HG03175 (cell line): Measurements from ENCODE around the gene GOLPH3L.
"Not testable (repeated sequence)": the region's sequence is repeated elsewhere in the genome, so short reads cannot be mapped to it uniquely, and the experiment has no call there.

Experiments
- ATAC-seq: cut with Tn5 transposase; IDR thresholded peaks from one replicate; pipeline ENCODE4 v1.9.1; 2021; ENCODE audit warnings: mild to moderate bottlenecking, moderate library complexity; ENCODE audit not compliant: unreplicated experiment

GOLPH3L gene

DNA sequence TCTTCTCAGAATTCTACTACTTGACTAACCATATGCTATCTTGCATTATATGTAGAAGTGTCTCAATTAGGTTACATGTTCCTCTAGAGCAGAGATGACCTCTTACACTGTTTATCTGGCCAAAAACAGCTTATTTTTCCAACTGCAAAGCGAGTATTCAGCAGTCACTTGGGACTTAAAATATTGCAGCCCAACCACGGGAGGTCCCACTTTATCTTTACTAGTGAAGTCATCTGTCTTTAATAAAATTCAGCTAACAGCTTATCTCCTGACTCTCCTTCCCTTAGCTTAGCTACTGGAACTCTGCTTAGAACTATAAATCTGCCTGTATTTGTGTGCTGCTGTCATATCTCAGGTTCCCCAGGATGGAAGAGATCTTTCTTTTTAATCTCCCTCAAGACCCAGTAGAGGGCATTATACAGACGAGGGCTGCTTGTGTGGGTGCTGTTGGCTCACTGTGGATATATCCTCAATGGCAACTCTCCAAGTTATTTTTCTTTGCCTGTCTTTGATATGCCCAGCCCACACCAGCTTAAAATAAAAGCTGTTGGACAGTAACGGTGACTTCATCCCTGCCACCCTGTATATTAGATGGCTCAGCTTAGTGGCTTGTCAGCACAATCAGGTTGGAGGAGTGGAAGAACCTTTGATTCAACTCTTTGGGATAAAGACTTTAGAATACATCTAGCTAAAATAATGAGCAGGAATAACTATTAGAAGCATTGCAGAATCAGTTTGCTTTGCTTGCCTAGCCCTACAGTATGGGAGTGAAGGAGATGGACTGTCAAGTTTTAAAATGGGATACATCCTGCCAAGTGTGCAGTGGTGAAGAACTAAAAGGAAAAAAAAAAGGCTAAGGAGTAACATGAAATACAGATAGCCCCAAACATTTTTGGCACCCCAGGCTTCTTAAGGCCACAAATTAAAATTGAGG, 77.1 kb downstream of the GOLPH3L start:
- ATAC-seq = no peak

DNA sequence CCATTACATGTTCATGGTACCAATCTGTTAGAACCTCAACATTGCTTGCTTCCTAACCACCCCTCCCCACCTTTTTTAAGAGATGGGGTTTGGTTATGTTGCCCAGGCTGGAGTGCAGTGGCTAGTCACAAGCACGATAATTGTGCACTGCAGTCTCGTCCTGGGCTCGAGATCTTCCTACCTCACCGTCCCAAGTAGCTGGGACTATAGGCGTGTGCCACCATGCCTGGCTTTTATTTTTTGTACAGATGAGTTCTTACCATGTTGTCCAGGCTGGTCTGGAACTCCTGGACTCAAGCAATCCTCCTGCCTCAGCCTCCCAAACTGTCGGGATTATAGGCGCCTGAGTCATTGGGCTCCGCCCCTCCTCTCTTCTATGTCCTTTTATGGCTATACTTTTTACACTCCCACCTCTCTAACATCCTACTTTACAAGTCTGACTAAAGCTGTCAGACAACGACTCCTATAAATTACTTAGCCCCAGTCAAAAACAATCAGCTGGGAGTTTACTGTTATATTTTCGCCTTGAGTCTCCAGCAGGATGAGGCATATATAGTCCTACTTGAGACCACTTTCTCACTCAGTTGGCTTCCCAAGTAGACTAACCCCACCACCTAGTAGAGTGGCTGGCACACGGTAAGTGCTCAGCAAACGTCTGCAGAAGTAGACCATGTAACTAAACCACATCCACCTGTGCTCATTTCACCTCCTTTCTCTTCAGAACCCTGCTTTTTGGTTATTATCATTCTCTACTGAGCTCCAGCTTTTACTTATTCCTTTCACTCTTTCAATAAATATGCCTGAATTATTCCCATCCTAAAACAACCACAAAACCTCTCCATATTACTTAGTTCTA, 81.4 kb downstream of the GOLPH3L start:
- no peak for ATAC-seq

DNA sequence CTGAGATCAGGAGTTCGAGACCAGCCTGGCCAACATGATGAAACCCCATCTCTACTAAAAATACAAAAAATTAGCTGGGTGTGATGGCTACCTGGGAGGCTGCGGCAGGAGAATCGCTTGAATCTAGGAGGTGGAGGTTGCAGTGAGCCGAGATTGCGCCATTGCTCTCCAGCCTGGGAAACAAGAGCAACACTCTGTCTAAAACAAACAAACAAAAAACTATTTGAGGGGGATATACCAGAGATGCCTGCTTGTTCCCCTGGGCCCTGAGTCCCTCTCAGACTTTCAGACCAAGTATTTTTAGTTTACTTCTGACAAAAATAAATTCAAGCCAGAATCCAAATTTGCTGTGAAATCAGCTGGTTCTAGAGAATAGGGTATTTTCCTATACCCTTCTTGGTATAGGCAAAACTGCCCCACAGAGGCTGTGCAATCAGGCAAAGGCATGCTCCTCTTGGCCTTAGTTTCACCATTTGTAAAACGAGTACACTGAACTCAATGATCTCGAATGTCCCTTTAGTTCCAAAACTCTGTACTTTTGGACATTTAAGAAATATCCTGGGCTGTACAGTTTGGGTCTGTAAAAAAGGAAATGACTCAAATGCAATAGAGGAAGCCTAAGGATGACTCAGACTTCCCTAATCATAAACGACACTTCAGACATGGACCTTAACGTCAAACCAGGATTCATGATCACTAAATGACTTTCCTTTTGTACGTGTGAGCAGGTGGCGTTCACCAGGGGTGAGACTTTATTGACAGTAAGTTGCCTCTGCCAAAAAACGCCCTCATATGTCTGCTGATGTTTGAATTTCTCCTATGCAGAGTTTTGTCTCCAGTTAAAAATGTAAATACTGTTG, 83.7 kb downstream of the GOLPH3L start:
- ATAC-seq = no peak

DNA sequence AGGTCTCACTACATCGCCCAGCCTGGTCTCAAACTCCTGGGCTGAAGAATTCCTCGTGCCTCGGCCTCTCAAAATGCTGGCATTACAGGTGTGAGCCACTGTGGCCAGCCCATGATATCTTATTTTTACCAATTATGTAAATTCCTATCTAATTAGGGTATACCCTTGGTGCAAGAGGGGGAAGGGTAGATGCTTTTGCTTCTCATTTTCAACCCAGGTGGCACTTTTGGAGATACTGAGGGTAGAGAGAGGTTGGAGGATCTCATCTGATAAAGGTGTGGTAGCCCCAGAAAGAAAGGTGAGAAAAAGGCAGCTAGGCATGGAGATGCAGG, 85.0 kb downstream of the GOLPH3L start:
- ATAC-seq = no peak

DNA sequence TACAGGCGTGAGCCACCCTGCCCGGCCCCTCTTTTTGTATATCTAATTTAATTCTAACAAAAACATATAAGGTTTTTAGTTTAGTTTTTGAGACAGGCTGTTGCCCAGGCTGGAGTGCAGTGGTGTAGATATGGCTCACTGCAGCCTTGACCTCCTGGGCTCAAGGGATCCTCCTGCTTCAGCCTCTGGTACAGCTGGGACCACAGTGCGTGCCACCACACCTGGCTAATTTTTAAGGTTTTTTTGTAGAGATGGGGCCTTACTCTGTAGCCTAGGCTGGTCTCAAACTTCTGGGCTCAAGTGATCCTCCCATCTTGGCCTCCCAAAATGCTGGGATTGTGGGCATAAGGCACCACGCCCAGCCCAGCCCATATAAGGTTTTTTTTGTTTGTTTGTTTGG, 86.4 kb downstream of the GOLPH3L start:
- ATAC-seq = no peak

DNA sequence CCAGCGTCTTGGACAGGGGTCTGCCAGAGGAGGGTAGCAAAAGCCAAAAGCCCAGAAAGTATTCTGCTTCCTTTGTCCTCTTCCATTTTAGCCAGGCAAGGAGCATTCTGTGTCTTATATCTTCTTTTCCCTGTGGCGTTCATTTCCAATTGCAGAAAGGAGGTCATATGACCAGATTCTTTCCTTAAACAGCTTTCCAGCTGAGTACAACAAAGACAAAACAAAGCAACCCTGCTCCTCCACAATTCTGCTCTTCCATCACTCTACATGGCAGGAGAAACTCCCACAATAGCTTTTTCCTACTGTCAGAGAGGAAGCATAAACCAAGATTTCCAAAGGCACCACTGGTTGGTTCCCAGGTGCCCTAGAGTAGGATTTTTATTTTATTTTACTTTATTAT, 87.2 kb downstream of the GOLPH3L start:
- no peak for ATAC-seq

DNA sequence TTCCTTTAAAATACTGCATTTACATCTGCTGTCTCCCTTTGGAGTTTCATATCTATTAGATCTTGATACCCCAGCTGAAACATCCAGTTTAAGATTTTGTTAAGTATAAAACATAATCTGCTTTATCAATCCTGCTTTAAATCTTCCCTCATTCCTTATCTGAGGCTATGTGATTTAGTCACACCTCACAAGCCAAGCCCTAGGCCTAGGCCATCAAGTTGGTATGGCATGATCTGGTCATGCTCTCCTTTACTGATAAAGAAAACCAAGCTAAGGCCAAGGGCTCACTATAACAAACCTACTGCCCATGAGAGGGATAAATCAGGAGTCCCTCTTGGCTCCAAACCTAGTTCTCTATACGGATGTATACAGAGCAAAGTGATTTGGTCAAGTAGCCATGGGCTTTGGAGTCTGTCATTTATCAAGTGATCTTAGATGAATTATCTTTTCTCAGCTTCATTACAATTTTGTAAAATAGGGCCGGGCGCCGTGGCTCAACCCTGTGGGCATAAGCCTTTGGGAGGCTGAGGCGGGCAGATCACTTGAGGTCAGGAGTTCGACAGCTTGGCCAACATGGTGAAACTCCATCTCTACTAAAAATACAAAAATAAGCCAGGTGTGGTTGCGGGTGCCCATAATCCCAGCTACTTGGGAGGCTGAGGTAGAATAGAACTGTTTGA, 90.4 kb downstream of the GOLPH3L start:
- ATAC-seq = no peak

DNA sequence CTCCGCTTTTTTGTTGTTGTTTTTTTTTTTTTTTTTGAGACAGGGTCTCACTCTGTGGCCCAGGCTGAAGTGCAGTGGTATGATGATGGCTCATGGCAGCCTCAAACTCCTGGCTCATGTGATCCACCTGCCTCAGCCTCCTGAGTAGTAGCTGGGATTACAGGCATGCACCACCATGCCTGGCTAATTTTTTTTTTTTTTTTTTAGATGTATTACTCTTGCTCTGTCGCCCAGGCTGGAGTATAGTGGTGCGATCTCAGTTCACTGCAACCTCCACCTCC, 91.6 kb downstream of the GOLPH3L start:
- ATAC-seq = not testable (repeated sequence)

DNA sequence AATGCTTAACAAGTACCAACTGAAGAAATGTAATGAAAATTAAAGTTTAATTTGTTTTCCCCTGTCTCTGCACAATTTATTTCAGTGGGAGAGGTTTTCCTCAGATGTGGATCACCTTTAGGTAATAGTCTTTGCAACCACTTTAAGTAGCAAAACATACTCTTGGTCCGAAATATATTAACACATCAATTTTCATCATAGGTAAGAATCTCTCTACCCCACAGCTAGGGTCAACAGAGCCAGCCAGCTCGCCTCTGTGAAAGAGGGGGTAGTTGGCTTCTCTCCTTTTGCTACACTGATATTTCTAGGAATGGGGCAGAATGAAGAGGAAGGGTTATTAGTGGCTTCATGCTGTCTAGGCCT, 92.7 kb downstream of the GOLPH3L start:
- no peak for ATAC-seq

DNA sequence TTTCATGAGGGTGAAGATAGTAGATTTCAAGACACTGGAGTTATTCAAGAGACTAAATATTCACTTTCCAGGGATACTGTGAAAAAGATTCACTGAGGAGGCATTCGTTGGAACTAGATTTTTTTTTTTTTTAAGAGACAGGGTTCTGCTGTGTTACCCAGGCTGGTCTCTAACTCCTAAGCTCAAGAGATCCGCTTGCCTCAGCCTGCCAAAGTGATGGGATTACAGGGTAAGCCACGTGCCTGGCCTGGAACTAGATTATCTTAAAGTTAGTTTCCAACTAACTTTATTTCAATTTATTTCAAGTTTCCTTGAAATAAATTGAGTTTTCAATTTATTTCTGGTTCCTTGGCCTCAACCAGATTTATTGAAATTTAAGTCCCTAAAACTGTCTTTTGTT, 93.2 kb downstream of the GOLPH3L start:
- ATAC-seq = no peak

DNA sequence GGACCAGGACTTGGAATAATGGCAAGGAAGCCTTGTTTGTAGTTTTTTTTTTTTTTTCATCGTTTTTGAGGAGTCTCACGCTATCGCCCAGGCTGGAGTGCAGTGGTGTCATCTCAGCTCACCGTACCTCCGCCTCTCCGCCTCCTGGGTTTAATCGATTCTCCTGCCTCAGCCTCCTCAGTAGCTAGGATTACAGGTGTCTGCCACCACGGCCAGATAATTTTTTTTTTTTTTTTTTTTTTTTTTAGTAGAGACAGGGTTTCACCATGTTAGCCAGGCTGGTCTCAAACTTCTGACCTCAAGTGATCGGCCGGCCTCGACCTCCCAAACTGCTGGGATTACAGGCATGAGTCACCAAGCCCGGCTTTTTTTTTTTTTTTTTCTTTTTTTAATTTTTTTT, 94.6 kb downstream of the GOLPH3L start:
- ATAC-seq = not testable (repeated sequence)

DNA sequence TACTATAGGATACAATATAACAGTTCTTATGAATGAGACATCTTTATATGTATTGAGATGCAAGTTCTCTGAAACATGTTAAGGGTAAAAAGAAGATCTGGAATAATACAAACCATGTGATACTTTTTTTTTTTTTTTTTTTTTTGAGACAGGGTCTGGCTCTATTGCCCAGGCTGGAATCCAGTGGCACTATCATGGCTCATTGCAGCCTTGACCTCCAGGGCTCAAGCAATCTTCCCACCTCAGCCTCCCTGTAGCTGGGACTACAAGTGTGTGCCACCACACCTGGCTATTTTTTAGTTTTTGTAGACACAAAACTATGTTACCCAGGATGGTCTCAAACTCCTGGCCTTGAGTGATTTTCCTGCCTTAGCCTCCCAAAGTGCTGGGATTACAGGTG, 95.4 kb downstream of the GOLPH3L start:
- ATAC-seq = no peak

DNA sequence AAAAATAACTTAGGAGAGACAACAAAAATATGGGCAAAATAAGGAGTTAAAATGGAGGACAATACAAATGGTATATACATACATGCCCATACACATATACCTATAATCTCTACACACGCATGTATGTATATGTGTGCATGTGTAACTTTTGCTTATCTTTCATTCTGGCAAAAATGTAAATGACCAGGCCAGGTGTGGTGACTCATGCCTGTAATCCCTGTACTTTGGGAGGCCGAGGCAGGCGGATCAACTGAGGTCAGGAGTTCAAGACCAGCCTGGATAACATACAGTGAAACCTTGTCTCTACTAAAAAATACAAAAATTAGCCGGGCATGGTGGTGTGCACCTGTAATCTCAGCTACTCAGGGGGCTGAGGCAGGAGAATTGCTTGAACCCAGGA, 98.6 kb downstream of the GOLPH3L start:
- not testable (repeated sequence) for ATAC-seq

DNA sequence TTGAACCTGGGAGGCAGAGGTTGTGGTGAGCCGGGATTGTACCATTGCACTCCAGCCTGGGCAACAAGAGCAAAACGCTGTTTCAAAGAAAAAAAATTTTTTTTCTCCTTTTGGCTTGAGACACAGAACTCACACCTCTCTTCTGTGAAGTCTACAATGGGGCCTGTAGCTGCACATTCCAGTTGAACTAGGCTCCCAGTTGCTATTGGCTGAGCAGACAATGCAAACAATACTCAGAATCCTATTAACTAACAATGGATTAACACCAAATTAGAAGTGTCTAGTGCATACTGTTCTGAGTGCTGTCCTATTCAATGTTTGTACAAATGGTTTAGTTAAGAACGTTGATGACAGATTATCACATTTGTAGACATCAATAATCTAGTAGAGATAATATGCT, 100.0 kb downstream of the GOLPH3L start:
- ATAC-seq = no peak
